Neural cell (in vitro differentiated cells): ENCODE measurements around the gene PODN. TPM values are rescaled to one million over a fixed set of nuclear protein-coding genes. Genes with fewer than 3 reads are reported as not detected.
A peak's percentile ranks its signal among the peaks of the same experiment; 100 is the strongest.

Experiments
- H2AFZ ChIP-seq: fragments of 200-600, 300-800 bp; sonication (generic), shearing (Covaris generic); 2 replicates; pipeline ENCODE4 v1.6.0; 2014; ENCODE audit warnings: low read depth, mild to moderate bottlenecking, antibody characterized with exemption, low read length, moderate library complexity
- H3F3A ChIP-seq: fragments of 200-600 bp; shearing (Covaris generic); 2 replicates; pipeline ENCODE4 v1.6.1; 2016; ENCODE audit warnings: mild to moderate bottlenecking, moderate library complexity, mixed read lengths, antibody characterized with exemption, low read length; ENCODE audit not compliant: insufficient read depth, poor library complexity, severe bottlenecking
- H3K27ac ChIP-seq: fragments of 200-600, 300-800 bp; sonication (generic), shearing (Covaris generic); 2 replicates; pipeline ENCODE4 v1.5.1; 2014; ENCODE audit warnings: mild to moderate bottlenecking, low read length, moderate library complexity
- H3K27me3 ChIP-seq: fragments of 300-800, 200-600 bp; sonication (generic), shearing (Covaris generic); 2 replicates; pipeline ENCODE4 v1.6.0; 2014; ENCODE audit warnings: mild to moderate bottlenecking, low read depth, low read length, moderate library complexity; ENCODE audit not compliant: insufficient read depth
- H3K36me3 ChIP-seq: fragments of 300-800, 200-600 bp; sonication (generic), shearing (Covaris generic); 2 replicates; pipeline ENCODE4 v1.5.1; 2014; ENCODE audit warnings: mild to moderate bottlenecking, antibody characterized with exemption, low read length, moderate library complexity; ENCODE audit not compliant: insufficient read depth
- H3K4me2 ChIP-seq: fragments of 300-800, 200-600 bp; sonication (generic), shearing (Covaris generic); 2 replicates; pipeline ENCODE4 v1.6.0; 2014; ENCODE audit warnings: mild to moderate bottlenecking, low read length
- H3K4me3 ChIP-seq: fragments of 300-800, 200-600 bp; sonication (generic), shearing (Covaris generic); 2 replicates; pipeline ENCODE4 v1.5.1; 2014; ENCODE audit warnings: mild to moderate bottlenecking, low read length, moderate library complexity
- H3K79me2 ChIP-seq: fragments of 200-600 bp; shearing (Covaris generic); replicated peaks from 2 replicates; pipeline ENCODE4 v1.6.0; 2014; ENCODE audit warnings: mild to moderate bottlenecking, low read length, moderate library complexity; ENCODE audit not compliant: insufficient read depth
- H3K9ac ChIP-seq: fragments of 300-800, 200-600 bp; sonication (generic), shearing (Covaris generic); 2 replicates; pipeline ENCODE4 v1.6.1; 2016; ENCODE audit warnings: mild to moderate bottlenecking, low read length, mixed read lengths
- H3K9me2 ChIP-seq: fragments of 200-600 bp; shearing (Covaris generic); 2 replicates; pipeline ENCODE4 v1.6.1; 2016; ENCODE audit warnings: mild to moderate bottlenecking, low read length, mixed read lengths; ENCODE audit not compliant: insufficient read depth
- H3K9me3 ChIP-seq: fragments of 200-600, 300-800 bp; sonication (generic), shearing (Covaris generic); 2 replicates; pipeline ENCODE4 v1.6.1; 2016; ENCODE audit warnings: mild to moderate bottlenecking, mixed run types, low read length, moderate library complexity, mixed read lengths
- H4K20me1 ChIP-seq: fragments of 200-600 bp; shearing (Covaris generic); 2 replicates; pipeline ENCODE4 v1.6.1; 2016; ENCODE audit warnings: mild to moderate bottlenecking, mixed run types; ENCODE audit not compliant: insufficient read depth
- EZH2 ChIP-seq: fragments of 200-600, 300-800 bp; shearing (Covaris generic), sonication (generic); IDR thresholded peaks from 2 replicates; pipeline ENCODE4 v1.6.1; 2014; ENCODE audit warnings: antibody characterized with exemption, low read length, borderline replicate concordance, mild to moderate bottlenecking; ENCODE audit not compliant: insufficient read depth, poor library complexity, severe bottlenecking
- MXI1 ChIP-seq: fragments of 450-650 bp; conservative IDR thresholded peaks from 2 replicates; pipeline ENCODE4 v1.6.1; 2014; ENCODE audit warnings: antibody characterized with exemption, mild to moderate bottlenecking; ENCODE audit not compliant: poor library complexity, severe bottlenecking
- POLR2AphosphoS5 ChIP-seq: IDR thresholded peaks from 2 replicates; pipeline ENCODE4 v1.6.1; 2012
- RAD21 ChIP-seq: fragments of 450-650 bp; conservative IDR thresholded peaks from 2 replicates; pipeline ENCODE4 v1.6.1; 2014; ENCODE audit warnings: antibody characterized with exemption, mild to moderate bottlenecking, moderate library complexity
- SMC3 ChIP-seq: fragments of 450-650 bp; conservative IDR thresholded peaks from 2 replicates; pipeline ENCODE4 v1.6.1; 2014; ENCODE audit warnings: antibody characterized with exemption, mild to moderate bottlenecking, moderate library complexity; ENCODE audit not compliant: poor library complexity
- TAF1 ChIP-seq: IDR thresholded peaks from 2 replicates; pipeline ENCODE4 v1.6.1; 2012; ENCODE audit warnings: low read depth
- polyA plus RNA-seq: library from polyadenylated mRNA; depleted of rRNA; stranded (reverse); fragments of >200 nt; gene quantifications from 2 replicates; pipeline ENCODE4 v1.2.3, GENCODE V29; 2014
- TF ChIP-seq, protein P1 (sequence below): IDR thresholded peaks from 2 replicates; pipeline ENCODE4 v1.6.1; 2012; ENCODE audit warnings: borderline replicate concordance
- TF ChIP-seq, protein P2 (sequence below): fragments of 450-650 bp; IDR thresholded peaks from 2 replicates; pipeline ENCODE4 v1.5.1; 2014; ENCODE audit warnings: antibody characterized with exemption, mild to moderate bottlenecking, moderate library complexity; ENCODE audit not compliant: poor library complexity, severe bottlenecking

PODN gene
- polyA plus RNA-seq, 1 donor from 2014 or later = 0.07 TPM

DNA sequence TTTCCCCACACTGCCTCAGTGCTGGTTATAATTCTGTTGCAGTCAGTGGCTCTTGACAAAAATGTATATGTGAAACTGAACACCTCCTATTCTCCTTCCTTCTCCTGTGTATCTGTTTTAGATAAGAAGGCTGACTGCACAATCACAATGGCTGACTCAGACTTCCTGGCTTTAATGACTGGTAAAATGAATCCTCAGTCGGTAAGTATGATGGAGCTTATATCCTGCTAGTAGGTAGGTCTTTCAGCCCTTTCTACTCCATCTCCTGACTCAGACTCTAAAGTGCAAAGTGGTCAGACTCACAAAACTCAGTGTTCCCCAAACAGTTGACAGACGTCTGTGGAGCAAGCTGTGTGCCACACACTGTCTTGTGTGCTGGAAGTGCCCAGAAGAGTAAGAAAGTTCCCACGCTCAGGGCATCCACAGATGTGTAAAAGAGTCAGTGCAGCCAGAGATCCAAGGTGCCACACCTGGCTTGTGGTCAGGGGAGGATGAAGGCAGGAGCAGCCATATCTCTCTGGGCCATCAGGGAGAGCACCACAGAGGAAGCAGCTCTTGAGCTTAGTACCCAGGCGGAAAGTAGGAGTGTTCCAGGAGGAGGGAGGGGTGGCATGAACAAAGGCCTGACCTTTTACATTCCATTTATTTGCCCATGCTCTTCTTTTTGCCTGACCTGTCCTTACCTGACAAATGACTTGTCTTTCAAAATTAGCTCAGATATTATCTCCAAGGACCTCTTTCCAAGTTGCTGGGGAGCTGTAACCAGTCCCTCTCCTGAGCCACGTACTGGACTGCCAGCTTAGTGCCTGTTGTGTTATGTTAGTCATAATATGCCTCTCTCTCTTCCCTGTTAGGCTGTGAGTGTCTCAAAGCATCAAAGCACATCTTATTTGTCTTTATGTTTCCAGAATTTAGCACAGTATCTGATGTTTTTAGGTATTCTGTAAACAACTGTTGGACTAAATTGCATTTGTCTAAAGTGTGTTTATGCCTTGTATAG, 14.0 kb upstream of the PODN start:
- H3K4me3 ChIP-seq = peak overlapping the region; percentile 27

DNA sequence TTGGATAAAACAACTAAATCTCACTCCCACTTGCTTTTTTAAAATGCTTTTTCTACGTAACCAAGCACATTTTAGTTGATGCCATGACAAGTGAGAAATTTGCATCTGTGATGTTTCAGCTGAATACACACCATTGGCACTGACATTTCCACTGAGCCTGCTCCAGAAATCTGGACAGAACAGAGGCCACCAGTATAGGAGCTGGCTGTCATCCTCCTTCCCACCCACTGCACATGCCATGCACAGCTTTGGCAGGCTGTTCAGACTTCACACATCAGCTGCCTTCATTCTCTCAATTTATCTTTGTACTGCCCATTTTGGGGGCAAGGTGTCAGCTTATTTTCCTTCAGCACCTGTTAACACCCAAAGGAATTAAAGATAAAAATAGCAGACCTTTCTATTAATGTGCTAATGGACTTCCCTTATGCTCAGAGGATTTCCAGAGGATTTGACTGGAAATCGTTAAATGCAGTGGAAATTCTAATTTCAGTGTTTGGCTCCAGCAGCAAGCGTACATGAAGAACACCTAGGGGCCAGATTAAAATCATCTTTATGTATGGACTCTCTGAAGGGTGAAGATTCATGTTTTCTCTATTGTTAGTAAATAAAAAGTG, 12.9 kb upstream of the PODN start:
- H3K27ac ChIP-seq = peak overlapping the region; percentile 16
- H3K9ac ChIP-seq = no peak overlapping the region
- no peaks in the 10 kb centered on the region for H3K27me3 ChIP-seq
- no peak overlapping the region for H2AFZ ChIP-seq
- H3F3A ChIP-seq = no peaks in the 10 kb centered on the region
- TF ChIP-seq, protein P1, sequence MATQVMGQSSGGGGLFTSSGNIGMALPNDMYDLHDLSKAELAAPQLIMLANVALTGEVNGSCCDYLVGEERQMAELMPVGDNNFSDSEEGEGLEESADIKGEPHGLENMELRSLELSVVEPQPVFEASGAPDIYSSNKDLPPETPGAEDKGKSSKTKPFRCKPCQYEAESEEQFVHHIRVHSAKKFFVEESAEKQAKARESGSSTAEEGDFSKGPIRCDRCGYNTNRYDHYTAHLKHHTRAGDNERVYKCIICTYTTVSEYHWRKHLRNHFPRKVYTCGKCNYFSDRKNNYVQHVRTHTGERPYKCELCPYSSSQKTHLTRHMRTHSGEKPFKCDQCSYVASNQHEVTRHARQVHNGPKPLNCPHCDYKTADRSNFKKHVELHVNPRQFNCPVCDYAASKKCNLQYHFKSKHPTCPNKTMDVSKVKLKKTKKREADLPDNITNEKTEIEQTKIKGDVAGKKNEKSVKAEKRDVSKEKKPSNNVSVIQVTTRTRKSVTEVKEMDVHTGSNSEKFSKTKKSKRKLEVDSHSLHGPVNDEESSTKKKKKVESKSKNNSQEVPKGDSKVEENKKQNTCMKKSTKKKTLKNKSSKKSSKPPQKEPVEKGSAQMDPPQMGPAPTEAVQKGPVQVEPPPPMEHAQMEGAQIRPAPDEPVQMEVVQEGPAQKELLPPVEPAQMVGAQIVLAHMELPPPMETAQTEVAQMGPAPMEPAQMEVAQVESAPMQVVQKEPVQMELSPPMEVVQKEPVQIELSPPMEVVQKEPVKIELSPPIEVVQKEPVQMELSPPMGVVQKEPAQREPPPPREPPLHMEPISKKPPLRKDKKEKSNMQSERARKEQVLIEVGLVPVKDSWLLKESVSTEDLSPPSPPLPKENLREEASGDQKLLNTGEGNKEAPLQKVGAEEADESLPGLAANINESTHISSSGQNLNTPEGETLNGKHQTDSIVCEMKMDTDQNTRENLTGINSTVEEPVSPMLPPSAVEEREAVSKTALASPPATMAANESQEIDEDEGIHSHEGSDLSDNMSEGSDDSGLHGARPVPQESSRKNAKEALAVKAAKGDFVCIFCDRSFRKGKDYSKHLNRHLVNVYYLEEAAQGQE = no peak
- no peak for TF ChIP-seq SMC3
- peak overlapping the region; percentile 1 for H3K4me3 ChIP-seq
- H3K36me3 ChIP-seq = peaks cover 6% of the 10 kb centered on the region
- no peaks in the 10 kb centered on the region for H3K9me3 ChIP-seq
- no peaks in the 10 kb centered on the region for H4K20me1 ChIP-seq
- H3K9me2 ChIP-seq = no peaks in the 10 kb centered on the region
- H3K4me2 ChIP-seq = no peak overlapping the region
- no peaks in the 10 kb centered on the region for H3K79me2 ChIP-seq

More for the DNA sequence above, 14.0 kb upstream of the PODN start:
- Histone ChIP-seq H3K79me2 (no peaks in the 10 kb centered on the region), H3K27ac (peak overlapping the region; percentile 45), H3K27me3 (no peaks in the 10 kb centered on the region), H3K9ac (no peak overlapping the region), H2AFZ (no peak overlapping the region), H3K36me3 (peaks cover under 1% of the 10 kb centered on the region), H4K20me1 (no peaks in the 10 kb centered on the region), H3K9me3 (no peaks in the 10 kb centered on the region), H3K4me2 (no peak overlapping the region), H3F3A (no peaks in the 10 kb centered on the region), H3K9me2 (no peaks in the 10 kb centered on the region)
- TF ChIP-seq EZH2 (no peak), TAF1 (no peak), MXI1 (no peak), SMC3 (no peak), RAD21 (no peak), POLR2AphosphoS5 (no peak)
- TF ChIP-seq, protein P1 = no peak
- TF ChIP-seq, protein P2, sequence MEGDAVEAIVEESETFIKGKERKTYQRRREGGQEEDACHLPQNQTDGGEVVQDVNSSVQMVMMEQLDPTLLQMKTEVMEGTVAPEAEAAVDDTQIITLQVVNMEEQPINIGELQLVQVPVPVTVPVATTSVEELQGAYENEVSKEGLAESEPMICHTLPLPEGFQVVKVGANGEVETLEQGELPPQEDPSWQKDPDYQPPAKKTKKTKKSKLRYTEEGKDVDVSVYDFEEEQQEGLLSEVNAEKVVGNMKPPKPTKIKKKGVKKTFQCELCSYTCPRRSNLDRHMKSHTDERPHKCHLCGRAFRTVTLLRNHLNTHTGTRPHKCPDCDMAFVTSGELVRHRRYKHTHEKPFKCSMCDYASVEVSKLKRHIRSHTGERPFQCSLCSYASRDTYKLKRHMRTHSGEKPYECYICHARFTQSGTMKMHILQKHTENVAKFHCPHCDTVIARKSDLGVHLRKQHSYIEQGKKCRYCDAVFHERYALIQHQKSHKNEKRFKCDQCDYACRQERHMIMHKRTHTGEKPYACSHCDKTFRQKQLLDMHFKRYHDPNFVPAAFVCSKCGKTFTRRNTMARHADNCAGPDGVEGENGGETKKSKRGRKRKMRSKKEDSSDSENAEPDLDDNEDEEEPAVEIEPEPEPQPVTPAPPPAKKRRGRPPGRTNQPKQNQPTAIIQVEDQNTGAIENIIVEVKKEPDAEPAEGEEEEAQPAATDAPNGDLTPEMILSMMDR = no peak
